MCF 10A (cell line): ENCODE data around the gene LTBP2. TPM values are rescaled to one million over a fixed set of nuclear protein-coding genes. Genes with fewer than 3 reads are reported as not detected.

Experiments
- BruUV-seq: library from RNA; stranded (reverse); fragments of 400-500 nt; replicated peaks from 2 replicates; lab custom pipeline; 2021; lab: Mats Ljungman, UMichigan
- CTCF ChIA-PET: fragments of 300-600 bp; sonication (Branson Sonifier 250); formaldehyde crosslinking; extraction: SDS; loops from one replicate; lab custom pipeline; 2021; ENCODE audit warnings: antibody characterized with exemption, inconsistent platforms; lab: Yijun Ruan, JAX
- POLR2A ChIA-PET: fragments of 300-600, 350-650 bp; sonication (Branson Sonifier 250); formaldehyde crosslinking; extraction: SDS; loops from one replicate; lab custom pipeline; 2020; ENCODE audit warnings: antibody characterized with exemption, inconsistent platforms; lab: Yijun Ruan, JAX
- DNase-seq: peaks from one replicate; pipeline ENCODE4 v3.0.0-alpha.2; 2018; ENCODE audit not compliant: unreplicated experiment
- H3K27ac Mint-ChIP-seq: one replicate; pipeline ENCODE4 v1.8.0; 2022; ENCODE audit warnings: mild to moderate bottlenecking, low read depth, mixed read lengths; ENCODE audit not compliant: unreplicated experiment
- H3K27me3 Mint-ChIP-seq: one replicate; pipeline ENCODE4 v1.8.0; 2022; ENCODE audit warnings: mixed read lengths; ENCODE audit not compliant: insufficient read depth, unreplicated experiment
- H3K36me3 Mint-ChIP-seq: one replicate; pipeline ENCODE4 v1.8.0; 2022; ENCODE audit warnings: mild to moderate bottlenecking, moderate library complexity, mixed read lengths; ENCODE audit not compliant: insufficient read depth, unreplicated experiment
- H3K4me1 Mint-ChIP-seq: one replicate; pipeline ENCODE4 v1.8.0; 2022; ENCODE audit warnings: mixed read lengths; ENCODE audit not compliant: insufficient read depth, unreplicated experiment
- H3K4me3 Mint-ChIP-seq: one replicate; pipeline ENCODE4 v1.8.0; 2022; ENCODE audit warnings: mild to moderate bottlenecking, moderate library complexity, mixed read lengths; ENCODE audit not compliant: unreplicated experiment
- H3K9me3 Mint-ChIP-seq: one replicate; pipeline ENCODE4 v1.8.0; 2022; ENCODE audit warnings: mixed read lengths; ENCODE audit not compliant: unreplicated experiment
- intact Hi-C: fragments of 100-400 bp; cut with micrococcal nuclease; formaldehyde crosslinking; loops from 2 replicates; pipeline ENCODE4 v1.14.1; 2022
- total RNA-seq: library from RNA; stranded (reverse); gene quantifications from 2 replicates; pipeline ENCODE4 v1.2.3, GENCODE V29; 2022
- TF ChIP-seq, protein P1 (sequence below): fragments of 200-600 bp; IDR thresholded peaks from one replicate; pipeline ENCODE4 v1.8.0; 2022; ENCODE audit warnings: antibody characterized with exemption, mild to moderate bottlenecking; ENCODE audit not compliant: unreplicated experiment

The LTBP2 gene
- total RNA-seq, 1 experiment from 2014 or later = 16.8 TPM

DNA sequence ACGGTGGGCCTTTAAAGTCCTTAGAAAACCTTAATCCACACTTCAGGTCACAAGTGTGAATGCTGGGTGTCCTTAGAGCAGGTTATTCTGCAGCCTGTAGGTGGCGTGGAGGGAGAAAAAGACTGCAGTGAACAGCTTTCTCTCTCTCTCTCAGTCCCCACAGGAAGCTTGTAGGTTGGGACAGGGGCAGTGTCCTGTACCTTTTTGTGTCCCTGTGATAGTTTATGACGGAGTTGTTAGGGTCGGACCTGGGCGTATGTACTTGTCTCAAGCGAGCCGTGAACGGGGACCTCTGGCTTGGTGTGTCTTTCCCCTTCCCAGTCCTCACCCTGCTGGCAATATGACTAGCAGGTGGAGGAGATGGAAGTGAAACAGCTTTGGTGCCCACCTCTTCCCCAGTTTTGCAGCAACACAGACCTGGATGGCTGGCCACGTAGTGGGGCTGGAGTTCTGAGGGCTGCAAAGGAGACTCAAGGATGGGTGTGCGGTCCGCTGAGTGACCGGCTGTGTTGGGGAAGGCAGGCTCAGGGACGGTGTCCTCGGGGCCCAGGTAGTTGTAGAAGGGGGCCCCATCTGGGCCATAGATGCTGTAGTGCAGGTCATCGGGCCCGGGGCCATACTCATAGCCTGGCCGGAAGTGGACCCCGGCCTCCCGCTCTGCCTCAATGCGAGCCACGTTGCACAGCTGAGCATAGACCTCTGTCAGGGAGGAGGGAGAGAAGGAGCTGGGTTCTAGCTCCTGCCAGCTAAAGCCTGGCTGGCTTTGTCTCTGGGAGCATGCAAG, 109.6 kb downstream of the LTBP2 start:
- intact Hi-C loops = loop anchor here (2.0 kb wide), 1 partner anchor 106 kb away; no protein-coding TSS in a partner anchor
- no peaks in the 10 kb centered on the region for H3K27me3 Mint-ChIP-seq
- H3K27ac Mint-ChIP-seq = peak overlapping the region; percentile 23
- H3K9me3 Mint-ChIP-seq = no peaks in the 10 kb centered on the region
- TF ChIP-seq, protein P1, sequence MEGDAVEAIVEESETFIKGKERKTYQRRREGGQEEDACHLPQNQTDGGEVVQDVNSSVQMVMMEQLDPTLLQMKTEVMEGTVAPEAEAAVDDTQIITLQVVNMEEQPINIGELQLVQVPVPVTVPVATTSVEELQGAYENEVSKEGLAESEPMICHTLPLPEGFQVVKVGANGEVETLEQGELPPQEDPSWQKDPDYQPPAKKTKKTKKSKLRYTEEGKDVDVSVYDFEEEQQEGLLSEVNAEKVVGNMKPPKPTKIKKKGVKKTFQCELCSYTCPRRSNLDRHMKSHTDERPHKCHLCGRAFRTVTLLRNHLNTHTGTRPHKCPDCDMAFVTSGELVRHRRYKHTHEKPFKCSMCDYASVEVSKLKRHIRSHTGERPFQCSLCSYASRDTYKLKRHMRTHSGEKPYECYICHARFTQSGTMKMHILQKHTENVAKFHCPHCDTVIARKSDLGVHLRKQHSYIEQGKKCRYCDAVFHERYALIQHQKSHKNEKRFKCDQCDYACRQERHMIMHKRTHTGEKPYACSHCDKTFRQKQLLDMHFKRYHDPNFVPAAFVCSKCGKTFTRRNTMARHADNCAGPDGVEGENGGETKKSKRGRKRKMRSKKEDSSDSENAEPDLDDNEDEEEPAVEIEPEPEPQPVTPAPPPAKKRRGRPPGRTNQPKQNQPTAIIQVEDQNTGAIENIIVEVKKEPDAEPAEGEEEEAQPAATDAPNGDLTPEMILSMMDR = peak; percentile 53
- peaks cover 22% of the 10 kb centered on the region for H3K36me3 Mint-ChIP-seq
- ChIA-PET POLR2A (interaction anchor here (0.6 to 1.4 kb wide), 10 partner anchors 8 to 378 kb away, joined by 3 to 10 read pairs (median 4); partner anchors contain the start of genes ISCA2 and NPC2), CTCF (interaction anchor here (0.6 to 2.0 kb wide), 21 partner anchors 9 to 302 kb away, joined by 3 to 8 read pairs (median 3); no protein-coding TSS in a partner anchor)
- no TSS peak for BruUV-seq
- H3K4me3 Mint-ChIP-seq = no peak overlapping the region
- peaks cover 14% of the 10 kb centered on the region for H3K4me1 Mint-ChIP-seq
- peak; percentile 42 for DNase-seq

DNA sequence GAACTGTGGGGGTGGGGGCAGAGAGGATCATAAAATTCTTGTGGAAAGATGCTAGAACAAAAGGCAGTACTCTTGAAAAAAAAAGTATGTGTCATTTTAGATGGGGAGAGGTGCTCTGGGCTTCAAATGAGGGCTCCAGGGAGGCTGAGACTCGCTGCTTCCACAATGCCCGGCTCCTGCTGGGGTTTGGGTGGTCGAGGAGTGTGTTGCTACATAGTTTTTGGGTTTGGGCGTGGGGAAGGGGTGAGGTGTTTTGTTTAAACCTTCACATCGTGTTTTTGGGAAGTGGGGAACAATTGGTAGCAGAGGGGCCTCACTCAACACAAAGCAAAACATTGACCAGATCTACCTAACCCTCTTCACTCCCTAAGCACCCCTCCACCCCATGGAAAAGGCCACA, 110.3 kb downstream of the LTBP2 start:
- ChIA-PET POLR2A (interaction anchor here (0.6 to 1.4 kb wide), 8 partner anchors 7 to 107 kb away, joined by 3 to 10 read pairs (median 4); partner anchors contain the start of genes ISCA2 and NPC2), CTCF (interaction anchor here (0.6 to 2.0 kb wide), 11 partner anchors 17 to 284 kb away, joined by 3 to 8 read pairs (median 3); no protein-coding TSS in a partner anchor)
- H3K27ac Mint-ChIP-seq = peak overlapping the region; percentile 23
- H3K4me3 Mint-ChIP-seq = no peak overlapping the region
- TF ChIP-seq, protein P1 = no peak
- DNase-seq = no peak
- intact Hi-C loops = loop anchor here (1.0 to 2.0 kb wide), 2 partner anchors 107 to 303 kb away; no protein-coding TSS in a partner anchor
- H3K27me3 Mint-ChIP-seq = no peaks in the 10 kb centered on the region
- BruUV-seq = no TSS peak
- peaks cover 14% of the 10 kb centered on the region for H3K4me1 Mint-ChIP-seq
- H3K36me3 Mint-ChIP-seq = peaks cover 16% of the 10 kb centered on the region
- no peaks in the 10 kb centered on the region for H3K9me3 Mint-ChIP-seq

DNA sequence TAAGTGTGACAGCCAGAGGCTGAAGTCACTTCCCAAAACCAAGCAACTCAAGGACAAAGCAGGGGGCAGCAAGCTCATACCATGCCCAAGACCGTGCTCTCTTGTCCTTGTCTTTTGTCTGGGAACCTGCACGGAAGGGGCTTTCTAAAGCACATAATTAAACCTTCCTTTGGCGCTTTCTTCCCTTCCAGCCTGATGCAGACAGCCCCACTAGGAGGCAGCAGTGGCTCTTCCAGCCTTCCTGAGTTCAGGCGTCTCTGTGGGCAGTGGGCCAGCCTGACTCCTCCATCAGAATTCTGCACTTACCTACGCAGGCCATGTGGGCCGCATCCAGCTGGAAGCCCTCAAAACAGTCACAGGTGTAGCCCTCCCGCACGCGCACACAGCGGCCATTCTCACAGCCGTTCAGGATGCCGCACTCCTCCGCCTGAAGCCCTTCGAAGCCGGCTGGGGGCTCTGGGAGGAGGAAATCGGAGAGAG, 110.9 kb downstream of the LTBP2 start:
- ChIA-PET CTCF (interaction anchor here (0.6 to 2.0 kb wide), 18 partner anchors 9 to 281 kb away, joined by 3 to 8 read pairs (median 3); partner anchors contain the start of gene LTBP2), POLR2A (interaction anchor here (0.6 to 1.4 kb wide), 2 partner anchors 8 kb away, joined by 3 to 10 read pairs; partner anchors contain the start of genes ISCA2 and NPC2)
- H3K27ac Mint-ChIP-seq = no peak overlapping the region
- no peaks in the 10 kb centered on the region for H3K9me3 Mint-ChIP-seq
- TF ChIP-seq, protein P1 = peak; percentile 53
- H3K4me3 Mint-ChIP-seq = no peak overlapping the region
- intact Hi-C loops = loop anchor here (1.0 kb wide), 1 partner anchor 303 kb away; no protein-coding TSS in a partner anchor
- H3K36me3 Mint-ChIP-seq = peaks cover 16% of the 10 kb centered on the region
- BruUV-seq = no TSS peak
- no peaks in the 10 kb centered on the region for H3K27me3 Mint-ChIP-seq
- peaks cover 14% of the 10 kb centered on the region for H3K4me1 Mint-ChIP-seq
- peak; percentile 63 for DNase-seq
